ENCODE results near the gene SENP6.
"Not testable (repeated sequence)": the region's sequence is repeated elsewhere in the genome, so short reads cannot be mapped to it uniquely, and the experiment has no call there.

- not testable (repeated sequence) for TF ChIP-seq CTCF (IDR thresholded peaks at IDR 0.05; ENCODE audit: poor library complexity, severe bottlenecking); SMC3 (conservative IDR thresholded peaks at IDR 0.05; ENCODE audit: poor library complexity); EZH2 (IDR thresholded peaks at IDR 0.05; ENCODE audit: borderline replicate concordance, insufficient read depth, low read length, poor library complexity, severe bottlenecking); POLR2AphosphoS5 (IDR thresholded peaks at IDR 0.05); RAD21 (conservative IDR thresholded peaks at IDR 0.05); EP300 (conservative IDR thresholded peaks at IDR 0.05; ENCODE audit: poor library complexity, severe bottlenecking); REST (IDR thresholded peaks at IDR 0.05; ENCODE audit: borderline replicate concordance); TAF1 (IDR thresholded peaks at IDR 0.05; ENCODE audit: low read depth); MXI1 (conservative IDR thresholded peaks at IDR 0.05; ENCODE audit: poor library complexity, severe bottlenecking)
These were observed 26.0 kb downstream of the SENP6 start for GRCh38 chr6:75627708-75628107.

Data from neural cell (in vitro differentiated cells).